Peyer's patch (tissue), 4 donors: ENCODE data around the gene XKR8. TPM values are rescaled to one million over a fixed set of nuclear protein-coding genes. Genes with fewer than 3 reads are reported as not detected.

Source experiments
- DNase-seq, 3 donors: peaks; one replicate each; pipeline ENCODE4 v3.0.0-alpha.2; 2017 to 2019
- H3K27ac ChIP-seq, 4 donors: fragments of 200-600 bp; sonication (generic); one replicate each; pipeline ENCODE4 v1.5.1; 2016 to 2019
- H3K27me3 ChIP-seq, 2 donors: fragments of 200-600 bp; sonication (generic); one replicate each; pipeline ENCODE4 v1.5.1; 2019
- H3K36me3 ChIP-seq, 3 donors: fragments of 200-600 bp; sonication (generic); one replicate each; pipeline ENCODE4 v1.5.1; 2016 to 2019
- H3K4me1 ChIP-seq, 4 donors: fragments of 200-600 bp; sonication (generic); one replicate each; pipeline ENCODE4 v1.5.1; 2016 to 2019
- H3K4me3 ChIP-seq, 4 donors: fragments of 200-600 bp; sonication (generic); 1 replicate in 3 of 4; 2 replicates in 1 of 4; pipeline ENCODE4 v1.5.1; 2016 to 2019; ENCODE audit warnings: mild to moderate bottlenecking in 1 of 4
- H3K9me3 ChIP-seq, 4 donors: fragments of 200-600 bp; sonication (generic); one replicate each; pipeline ENCODE4 v1.5.1; 2016 to 2019; ENCODE audit warnings: mild to moderate bottlenecking in 1 of 4
- CTCF ChIP-seq, 6 experiments: fragments of 450-650 bp in 4 of 6; fragments of 200-600 bp in 2 of 6; sonication (generic) in 1 of 6; IDR thresholded peaks; one replicate each; pipeline ENCODE4 v1.5.1; 2017 to 2019; ENCODE audit warnings: antibody characterized with exemption in 6 of 6, mild to moderate bottlenecking in 3 of 6, moderate library complexity in 1 of 6
- POLR2A ChIP-seq, 2 donors: fragments of 450-650 bp; IDR thresholded peaks; one replicate each; pipeline ENCODE4 v1.5.1; 2017; ENCODE audit warnings: antibody characterized with exemption in 2 of 2, mild to moderate bottlenecking in 2 of 2, moderate library complexity in 2 of 2
- total RNA-seq, 4 donors: library from RNA; depleted of rRNA; stranded (reverse); fragments of >200 nt; gene quantifications; one replicate each; pipeline ENCODE4 v1.1.0, GENCODE V29; 2016

XKR8 gene
- total RNA-seq, 4 donors from 2014 or later: 5.8 to 13.9 (median 11.8) TPM

GRCh38 chr1:28010969-28011368 lies 51.2 kb downstream of the XKR8 start:
- no peaks in the 10 kb centered on the region for H3K27me3 ChIP-seq
- no peak for DNase-seq

More at GRCh38 chr1:28010969-28011368, 51.2 kb downstream of the XKR8 start:
- peaks cover 0 to 53% (median 0%) of the 10 kb centered on the region in 3 donors for H3K36me3 ChIP-seq
- no peaks in the 10 kb centered on the region for H3K9me3 ChIP-seq
- TF ChIP-seq POLR2A (IDR thresholded peaks at IDR 0.05) (no peak), CTCF (IDR thresholded peaks at IDR 0.05) (no peak)
- H3K4me1 ChIP-seq: no peaks in the 10 kb centered on the region
- no peak overlapping the region for H3K4me3 ChIP-seq
- peak overlapping the region in 2 of 4 donors; percentile 36 to 59 for H3K27ac ChIP-seq

Other genes starting within 250 kb of the XKR8 start
- gene FAM76A, start 234.0 kb upstream of the XKR8 start, total RNA-seq: 10 to 100 TPM in 2 of 4 donors, 1 to 10 TPM in 2; 9.3 to 62.7 (median 12.8) TPM
- 10 to 100 TPM; 57.8 to 63.7 (median 59.9) TPM for gene STX12, start 186.8 kb upstream of the XKR8 start, total RNA-seq
- gene PPP1R8, start 129.2 kb upstream of the XKR8 start, total RNA-seq: 10 to 100 TPM; 19.1 to 82.5 (median 27.0) TPM
- gene THEMIS2, start 87.4 kb upstream of the XKR8 start, total RNA-seq: 10 to 100 TPM in 3 of 4 donors, 1 to 10 TPM in 1; 8.1 to 86.6 (median 22.8) TPM
- 10 to 100 TPM in 2 of 4 donors, 1 to 10 TPM in 2; 8.2 to 23.1 (median 10.0) TPM for gene RPA2, start 45.4 kb upstream of the XKR8 start, total RNA-seq
- 10 to 100 TPM in 3 of 4 donors, 1 to 10 TPM in 1; 6.6 to 43.4 (median 31.6) TPM for gene SMPDL3B, start 25.0 kb upstream of the XKR8 start, total RNA-seq
- 10 to 100 TPM; 17.1 to 32.2 (median 23.4) TPM for gene EYA3, start 128.6 kb downstream of the XKR8 start, total RNA-seq
- 1 to 10 TPM in 3 of 4 donors, under 1 TPM in 1; 0.53 to 1.8 (median 1.7) TPM for gene PTAFR, start 216.7 kb downstream of the XKR8 start, total RNA-seq